Stimulated activated CD8-positive, alpha-beta memory T cell treated with anti-CD3 and anti-CD28 coated beads, Interleukin-12 subunit alpha, Interleukin-12 subunit beta, amount 100 ng/mL, for 1 hour (primary cell): ENCODE results near the gene RBM25.
"Not testable (repeated sequence)": the region's sequence is repeated elsewhere in the genome, so short reads cannot be mapped to it uniquely, and the experiment has no call there.

Experiments used
- DNase-seq: peaks from one replicate; pipeline ENCODE4 v3.0.0-alpha.2; 2020; ENCODE audit warnings: low read depth

The RBM25 gene

DNA sequence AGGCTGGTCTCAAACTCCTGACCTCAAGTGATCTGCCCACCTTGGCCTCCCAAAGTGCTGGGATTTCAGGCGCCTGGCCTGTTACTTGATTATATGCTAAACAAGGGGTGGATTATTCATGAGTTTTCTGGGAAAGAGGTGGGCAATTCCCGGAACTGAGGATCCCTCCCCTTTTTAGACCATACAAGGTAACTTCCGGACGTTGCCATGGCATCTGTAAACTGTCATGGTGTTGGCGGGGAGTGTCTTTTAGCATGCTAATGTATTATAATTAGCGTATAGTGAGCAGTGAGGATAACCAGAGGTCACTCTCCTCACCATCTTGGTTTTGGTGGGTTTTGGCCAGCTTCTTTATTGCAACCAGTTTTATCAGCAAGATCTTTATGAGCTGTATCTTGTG is 111.5 kb downstream of the RBM25 start:
- DNase-seq, result not testable (repeated sequence)

DNA sequence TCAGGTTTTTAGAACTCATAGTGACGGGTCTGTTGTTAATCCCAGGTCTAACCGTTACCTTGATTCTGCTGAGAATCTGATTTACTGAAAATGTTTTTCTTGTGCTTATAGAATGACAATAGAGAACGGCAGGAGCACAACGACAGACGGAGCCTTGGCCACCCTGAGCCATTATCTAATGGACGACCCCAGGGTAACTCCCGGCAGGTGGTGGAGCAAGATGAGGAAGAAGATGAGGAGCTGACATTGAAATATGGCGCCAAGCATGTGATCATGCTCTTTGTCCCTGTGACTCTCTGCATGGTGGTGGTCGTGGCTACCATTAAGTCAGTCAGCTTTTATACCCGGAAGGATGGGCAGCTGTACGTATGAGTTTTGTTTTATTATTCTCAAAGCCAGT is 112.4 kb downstream of the RBM25 start:
- DNase-seq, result no peak

GRCh38 chr14:73172500-73172899 is 114.2 kb downstream of the RBM25 start:
- no peak for DNase-seq

GRCh38 chr14:73173092-73173735 is 114.9 kb downstream of the RBM25 start:
- DNase-seq, result no peak
